Measurements from ENCODE around the gene UBTF.

GRCh38 chr17:44204441-44204882, 15.0 kb downstream of the UBTF start:
- TF ChIP-seq CTCF (IDR thresholded peaks at IDR 0.05) (no peak), EZH2phosphoT487 (IDR thresholded peaks at IDR 0.05) (no peak)

All from neural progenitor cell (in vitro differentiated cells).